ENCODE data around the gene TMEM120B.
"Not testable (repeated sequence)": the region's sequence is repeated elsewhere in the genome, so short reads cannot be mapped to it uniquely, and the experiment has no call there.

TMEM120B gene

DNA sequence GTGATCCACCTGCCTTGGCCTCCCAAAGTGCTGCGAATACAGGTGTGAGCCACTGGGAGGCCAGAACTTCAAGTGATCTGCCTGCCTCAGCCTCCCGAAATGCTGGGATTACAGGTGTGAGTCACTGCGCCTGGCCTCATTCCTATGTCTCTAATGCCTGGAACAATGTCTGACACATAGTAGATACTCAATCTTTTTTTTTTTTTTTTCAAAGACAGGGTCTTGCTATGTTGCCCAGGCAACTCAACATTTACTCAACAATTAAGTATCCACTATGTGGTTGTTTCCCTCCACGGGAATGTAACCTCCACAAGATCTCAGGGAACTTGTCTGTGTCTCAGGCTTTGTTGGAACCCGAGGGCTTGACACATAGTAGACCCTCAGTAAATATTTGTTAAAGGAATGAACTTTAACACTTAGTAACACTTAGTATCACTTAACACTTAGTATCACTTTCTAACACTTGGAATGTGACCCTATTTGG lies 3.0 kb upstream of the TMEM120B start:
- no peak for DNase-seq

DNA sequence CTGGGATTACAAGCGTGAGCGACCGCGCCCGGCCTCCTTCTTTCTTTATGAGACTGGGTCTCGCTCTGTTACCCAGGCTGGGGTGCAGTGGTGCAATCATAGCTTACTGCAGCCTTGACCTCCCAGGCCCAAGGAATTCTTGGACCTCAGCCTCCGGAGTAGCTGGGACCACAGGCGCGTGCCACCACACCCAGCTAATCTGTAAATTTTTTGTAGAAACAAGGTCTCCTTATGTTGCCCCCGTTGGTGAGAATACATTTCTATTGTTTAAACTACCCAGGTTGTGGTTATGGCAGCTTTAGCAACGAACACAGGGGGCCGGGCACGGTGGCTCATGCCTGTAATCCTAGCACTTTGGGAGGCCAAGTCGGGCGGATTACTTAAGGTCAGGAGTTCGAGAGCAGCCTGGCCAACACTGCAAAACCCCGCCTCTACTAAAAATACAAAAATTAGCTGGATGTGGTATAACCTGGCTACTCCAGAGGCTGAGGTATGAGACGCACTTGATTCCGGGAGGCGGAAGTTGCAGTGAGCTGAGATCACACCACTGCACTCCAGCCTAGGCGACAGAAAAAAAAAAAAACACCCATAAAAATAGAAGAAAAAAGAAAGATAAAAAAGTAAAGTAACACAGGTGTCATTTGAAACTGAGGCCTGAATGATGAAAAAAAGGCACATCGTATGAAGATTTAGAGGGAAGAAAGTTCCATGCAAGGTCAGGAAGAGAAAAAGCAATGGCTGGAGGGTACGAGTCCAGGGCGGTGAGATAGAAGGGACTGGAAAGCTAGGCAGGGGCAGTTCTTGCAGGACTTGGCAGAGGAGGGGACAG lies 977 bp upstream of the TMEM120B start:
- no peak for DNase-seq

- DNase-seq, result no peak
These were observed 427 bp upstream of the TMEM120B start for GRCh38 chr12:121712190-121712460.

DNA sequence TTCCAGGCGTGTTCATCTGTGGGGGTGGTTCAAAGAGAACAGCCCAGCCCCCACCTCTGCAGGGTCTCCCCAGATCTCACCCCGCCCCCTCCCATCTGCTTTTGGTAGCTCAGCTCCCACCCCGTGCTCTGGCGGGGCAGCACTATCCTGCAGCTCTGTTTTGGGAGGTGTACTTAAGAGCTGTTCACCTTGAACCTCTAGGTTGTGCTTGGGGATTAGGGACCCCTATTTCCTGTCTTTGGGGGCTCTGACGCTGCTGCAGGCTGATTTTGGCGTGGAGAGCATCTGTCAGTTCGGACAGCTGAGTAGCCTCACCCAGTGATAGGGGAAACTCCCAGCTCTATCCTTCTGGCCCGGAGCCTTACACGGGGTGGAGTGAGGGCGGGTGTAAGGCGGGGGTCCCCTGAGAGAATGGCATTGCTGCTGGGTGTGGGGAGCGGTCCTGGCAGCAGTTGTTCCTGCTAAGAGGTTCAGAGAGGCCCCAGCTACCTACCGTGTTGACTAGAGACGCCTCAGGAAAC lies 765 bp downstream of the TMEM120B start:
- no peak for DNase-seq

DNA sequence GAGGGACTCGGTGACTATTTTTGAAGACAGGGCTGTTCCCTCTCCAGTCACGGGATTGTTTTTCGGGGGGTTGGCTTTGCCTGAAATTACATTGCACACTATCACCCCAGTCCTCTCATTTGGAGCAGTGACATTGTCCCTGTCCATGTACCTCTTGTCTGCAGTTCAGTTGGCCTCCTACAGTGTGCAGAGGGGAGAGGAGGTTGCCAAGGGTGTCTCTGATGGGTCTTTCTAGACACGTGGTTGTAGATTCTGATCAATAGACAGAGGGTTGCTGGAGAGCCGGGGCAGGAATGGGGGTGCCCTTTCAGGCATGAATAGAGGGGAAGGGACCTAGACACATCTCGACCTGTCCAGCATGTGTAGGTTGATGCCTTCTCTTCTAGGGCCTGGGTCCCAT lies 1.2 kb downstream of the TMEM120B start:
- no peak for DNase-seq

GRCh38 chr12:121715055-121715454 lies 2.5 kb downstream of the TMEM120B start:
- DNase-seq, result not testable (repeated sequence)

DNA sequence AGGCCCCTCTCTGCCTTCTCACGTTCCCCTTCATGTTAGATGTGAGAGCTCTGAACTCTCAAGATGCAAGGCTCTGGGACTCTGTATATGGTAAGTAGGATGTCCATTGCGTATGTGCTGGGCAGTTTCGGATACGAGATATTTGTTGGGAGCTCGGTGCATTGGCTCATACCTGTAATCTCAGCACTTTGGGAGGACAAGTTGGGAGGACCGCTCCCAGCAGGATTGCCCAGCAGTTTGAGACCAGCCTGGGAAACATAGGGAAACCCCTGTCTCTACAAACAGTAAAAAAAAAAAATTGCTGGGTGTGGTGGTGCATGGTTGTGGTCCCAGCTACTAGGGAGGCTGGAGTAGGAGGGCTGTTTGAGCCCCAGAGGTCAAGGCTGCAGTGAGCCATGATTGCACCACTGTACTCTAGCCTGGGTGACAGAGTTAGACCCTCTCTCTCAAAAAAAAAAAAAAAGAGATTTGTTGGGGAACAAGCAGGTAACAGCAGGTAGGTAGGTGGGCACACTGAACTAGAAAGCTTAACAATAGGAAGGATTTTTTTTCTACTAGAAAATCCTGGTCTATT lies 3.4 kb downstream of the TMEM120B start:
- DNase-seq, result no peak

- no peak for DNase-seq
These were observed 4.6 kb downstream of the TMEM120B start for GRCh38 chr12:121717041-121717699.

DNA sequence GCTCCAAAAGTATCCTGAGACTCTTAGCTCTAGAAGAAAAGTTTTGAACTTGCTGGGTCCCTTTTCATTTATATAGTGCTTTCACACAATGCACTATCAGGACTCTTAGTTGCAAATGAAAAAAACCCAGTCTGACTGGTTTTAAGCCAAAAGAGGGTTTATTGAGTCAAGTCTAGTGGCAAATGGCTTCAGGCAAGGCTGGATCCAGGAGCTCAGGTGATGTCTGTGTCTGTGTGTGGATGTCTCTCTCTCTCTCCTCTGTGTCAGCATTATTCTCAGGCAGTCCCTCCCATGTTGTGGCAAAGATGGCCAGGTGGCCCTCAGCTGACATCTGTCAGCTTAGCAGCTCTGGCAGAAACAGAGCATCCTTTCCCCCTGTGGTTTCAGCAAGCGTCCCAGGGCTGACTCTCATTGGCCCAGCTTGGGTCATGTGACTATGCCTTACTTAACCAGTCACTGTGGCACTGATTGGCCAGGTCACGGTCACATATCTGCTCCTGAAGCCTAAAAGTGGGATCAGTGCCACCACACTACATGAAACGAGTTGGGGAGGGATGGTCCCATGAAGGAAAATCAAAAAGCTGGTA lies 6.2 kb downstream of the TMEM120B start:
- no peak for DNase-seq

DNA sequence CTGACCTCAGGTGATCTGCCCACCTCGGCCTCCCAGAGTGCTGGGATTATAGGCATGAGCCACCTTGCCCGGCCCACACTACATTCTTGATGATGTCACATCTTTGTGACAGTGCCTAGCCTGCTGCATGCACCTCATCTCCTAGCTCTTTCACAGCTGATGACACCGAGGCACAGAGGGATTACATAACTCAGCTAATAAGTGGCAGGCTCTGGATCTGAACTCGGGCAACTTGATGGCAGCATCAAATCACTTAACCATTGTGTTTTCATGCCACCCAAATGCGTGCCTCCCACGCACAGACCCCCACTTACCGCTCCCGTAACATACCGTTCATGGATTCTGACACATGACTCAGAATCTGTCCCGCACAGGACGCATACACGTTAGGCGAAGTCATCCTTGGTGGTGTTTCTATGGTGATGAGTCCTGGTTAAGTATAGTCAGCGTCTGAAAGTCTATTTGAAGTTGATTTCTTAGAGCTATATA lies 7.4 kb downstream of the TMEM120B start:
- DNase-seq, result no peak

DNA sequence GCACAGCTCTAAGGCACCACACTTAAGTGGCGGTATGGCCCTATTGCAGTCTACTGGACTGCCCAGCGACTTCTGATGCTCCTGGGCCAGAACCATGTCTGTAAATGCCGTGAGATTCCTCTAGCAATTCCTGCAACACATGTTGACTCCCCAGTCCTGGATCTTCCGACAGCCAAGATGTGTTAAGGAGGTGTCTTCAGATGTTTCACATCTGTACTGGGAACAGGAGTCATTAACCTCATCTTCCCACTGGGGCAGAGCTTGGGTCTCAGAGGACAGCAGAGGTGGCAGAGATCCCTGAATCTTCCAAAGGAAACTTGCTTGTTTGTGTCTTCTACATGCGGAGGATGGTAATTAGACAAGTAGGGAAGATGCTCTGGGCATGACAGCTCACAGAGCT lies 8.2 kb downstream of the TMEM120B start:
- no peak for DNase-seq

- no peak for DNase-seq
These were observed 10.0 kb downstream of the TMEM120B start for GRCh38 chr12:121722511-121722910.

DNA sequence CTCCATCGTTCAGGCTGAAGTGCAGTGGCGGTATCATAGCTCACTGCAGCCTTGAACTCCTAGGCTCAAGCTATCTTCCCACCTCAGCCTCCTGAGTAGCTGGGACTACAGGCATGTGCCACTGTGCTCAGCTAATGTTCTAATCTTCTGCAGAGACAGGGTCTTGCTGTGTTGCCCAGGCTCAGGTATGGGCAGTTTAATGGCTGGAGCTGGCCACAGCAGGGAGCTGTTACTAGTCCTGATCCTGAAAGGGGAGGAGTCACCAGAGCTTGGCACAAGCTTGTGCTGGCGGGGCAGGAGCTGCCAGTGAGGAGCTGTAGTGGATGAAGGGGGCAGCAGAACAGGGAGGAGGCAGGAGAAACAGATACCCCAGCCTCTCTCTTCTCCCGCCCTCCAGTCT lies 10.6 kb downstream of the TMEM120B start:
- no peak for DNase-seq

DNA sequence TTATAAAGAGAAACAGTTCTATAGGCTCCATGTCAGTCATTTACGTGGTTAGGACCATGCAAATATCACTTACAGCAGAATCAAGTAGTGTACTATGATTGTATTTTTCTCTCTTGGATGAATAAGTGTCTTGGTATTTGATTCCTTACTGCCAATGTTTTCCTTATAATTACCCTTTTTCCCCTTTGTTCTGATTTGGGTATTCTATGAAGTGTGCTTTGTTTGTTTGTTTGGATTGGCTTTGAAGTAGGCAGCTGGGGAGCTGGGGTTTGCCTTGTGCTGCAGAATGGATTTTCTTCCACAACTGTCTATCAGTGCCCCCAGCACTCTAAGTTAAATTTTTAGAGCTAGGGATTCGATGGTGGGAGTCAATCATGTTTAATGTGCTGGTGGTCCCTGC lies 12.4 kb downstream of the TMEM120B start:
- no peak for DNase-seq

- DNase-seq, result no peak
These were observed 12.9 kb downstream of the TMEM120B start for GRCh38 chr12:121725423-121725822.

GRCh38 chr12:121729021-121729420 lies 16.5 kb downstream of the TMEM120B start:
- DNase-seq, result no peak

DNA sequence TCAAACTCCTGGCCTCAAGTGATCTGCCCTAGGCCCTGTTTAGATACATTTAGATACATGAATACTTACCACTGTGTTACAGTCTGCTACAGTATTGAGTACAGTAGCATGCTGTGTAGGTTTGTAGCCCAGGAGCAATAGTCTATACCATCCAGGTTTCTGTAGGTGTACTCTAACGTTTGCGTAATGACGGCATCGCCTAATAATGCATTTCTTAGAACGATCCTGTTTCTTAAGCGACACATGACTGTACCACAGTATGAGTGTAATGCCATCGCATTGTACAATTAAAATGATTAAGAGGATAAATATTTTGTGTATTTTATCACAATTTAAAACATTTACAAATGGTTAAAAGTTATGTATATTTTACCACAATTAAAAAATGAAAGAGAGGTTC lies 18.9 kb downstream of the TMEM120B start:
- DNase-seq, result no peak

DNA sequence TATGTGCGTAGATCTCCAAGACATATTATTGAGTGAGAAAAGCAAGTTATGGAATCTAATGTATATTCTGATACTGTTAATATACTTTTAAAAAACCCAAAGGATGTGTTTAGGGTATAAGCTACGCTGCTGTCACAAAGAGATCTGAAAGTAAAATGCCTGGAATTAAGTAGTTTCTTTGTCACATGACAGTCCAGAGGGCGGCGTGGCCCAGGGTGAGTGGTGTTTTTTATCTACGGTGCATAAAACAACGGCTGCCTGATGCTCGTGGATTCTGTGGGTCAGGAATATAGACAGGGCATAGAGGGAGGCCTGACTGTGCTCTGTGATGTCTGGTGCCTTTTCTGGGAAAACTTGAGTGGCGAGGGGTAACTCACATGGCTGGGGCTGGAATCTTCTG lies 21.3 kb downstream of the TMEM120B start:
- no peak for DNase-seq

- DNase-seq, result no peak
These were observed 25.8 kb downstream of the TMEM120B start for GRCh38 chr12:121738340-121738858.

DNA sequence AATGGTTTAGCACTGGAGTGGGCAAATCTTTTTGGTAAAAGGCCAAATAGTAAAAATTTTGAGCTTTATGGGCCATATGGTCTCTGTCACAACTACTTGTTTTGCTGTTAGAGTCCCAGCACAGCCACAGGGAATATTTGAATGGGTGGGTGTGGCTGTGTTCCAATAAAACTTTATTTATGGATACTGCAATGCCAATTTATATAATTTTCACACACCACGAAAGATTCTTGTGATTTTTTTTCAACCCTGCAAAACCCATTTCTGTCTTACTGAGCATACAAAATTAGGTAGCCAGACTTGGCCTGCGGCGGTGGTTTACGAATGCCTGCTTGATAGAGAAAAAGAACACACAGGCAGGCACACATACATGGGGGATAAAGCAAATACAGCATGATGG lies 28.3 kb downstream of the TMEM120B start:
- no peak for DNase-seq

- DNase-seq, result no peak
These were observed 29.2 kb downstream of the TMEM120B start for GRCh38 chr12:121741743-121742142.

- not testable (repeated sequence) for DNase-seq
These were observed 33.0 kb downstream of the TMEM120B start for GRCh38 chr12:121745545-121745944.

DNA sequence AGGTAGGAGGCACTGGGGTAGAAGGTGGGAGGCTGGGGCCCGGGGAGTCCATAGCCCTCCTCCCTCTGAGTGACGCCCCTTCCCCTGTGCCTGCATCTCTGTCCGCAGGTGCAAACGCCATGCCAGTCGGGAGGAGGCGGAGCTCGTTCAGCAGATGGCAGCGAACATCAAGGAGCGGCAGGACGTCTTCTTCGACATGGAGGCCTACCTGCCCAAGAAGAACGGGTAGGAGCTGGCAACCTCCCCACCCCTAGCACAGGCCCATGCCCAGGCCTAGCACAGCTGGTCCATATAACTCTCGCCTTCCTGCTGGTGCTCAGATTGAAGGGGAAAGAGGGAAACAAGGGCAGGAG lies 35.6 kb downstream of the TMEM120B start:
- DNase-seq, result no peak
